Prostate gland (tissue), 2 donors: ENCODE measurements around the gene OSBPL8. TPM values are rescaled to one million over a fixed set of nuclear protein-coding genes. Genes with fewer than 3 reads are reported as not detected.

Experiments
- DNase-seq: peaks from one replicate; pipeline ENCODE4 v3.0.0-alpha.2; 2019; ENCODE audit warnings: low spot score
- H3K27ac ChIP-seq, 2 donors: fragments of 200-600 bp; sonication (generic); 2 replicates each; pipeline ENCODE4 v1.5.1; 2017 to 2019
- H3K27me3 ChIP-seq: fragments of 200-600 bp; sonication (generic); replicated peaks from 2 replicates; pipeline ENCODE4 v1.5.1; 2019; ENCODE audit not compliant: insufficient read depth
- H3K36me3 ChIP-seq, 2 donors: fragments of 200-600 bp; sonication (generic); 1 replicate in 1 of 2; 2 replicates in 1 of 2; pipeline versions ENCODE4 v1.5.1 to v1.8.1; 2017 to 2019
- H3K4me1 ChIP-seq: fragments of 200-600 bp; sonication (generic); replicated peaks from 2 replicates; pipeline ENCODE4 v1.5.1; 2019
- H3K4me3 ChIP-seq, 2 donors: fragments of 200-600 bp; sonication (generic); 2 replicates each; pipeline ENCODE4 v1.5.1; 2017 to 2019
- H3K9me3 ChIP-seq: fragments of 200-600 bp; sonication (generic); 2 replicates; pipeline ENCODE4 v1.5.1; 2017
- POLR2A ChIP-seq: fragments of 450-650 bp; IDR thresholded peaks from one replicate; pipeline ENCODE4 v1.6.1; 2016; ENCODE audit warnings: antibody characterized with exemption, mild to moderate bottlenecking
- POLR2AphosphoS5 ChIP-seq: sonication (generic); formaldehyde crosslinking; IDR thresholded peaks from one replicate; pipeline ENCODE4 v1.6.1; 2017; ENCODE audit warnings: antibody characterized with exemption
- WGBS: methylation state at CpG from one replicate; pipeline ENCODE4 v1.1.5; 2018; 5-methylcytosine and 5-hydroxymethylcytosine counted together
- intact Hi-C: fragments of 100-400 bp; cut with DNase I; formaldehyde crosslinking; loops from one replicate; pipeline ENCODE4 v1.14.2; 2022
- total RNA-seq, 2 donors: library from RNA; depleted of rRNA; stranded (reverse); fragments of >200 nt; gene quantifications; one replicate each; pipeline ENCODE4 v1.1.0, GENCODE V29; 2016
- TF ChIP-seq, protein P1 (sequence below), 4 experiments: fragments of 200-600 bp in 2 of 4; fragments of 450-650 bp in 2 of 4; sonication (generic) in 2 of 4; IDR thresholded peaks; 1 replicate in 3 of 4; 2 replicates in 1 of 4; pipeline ENCODE4 v1.5.1; 2016 to 2019; ENCODE audit warnings: antibody characterized with exemption in 4 of 4, mild to moderate bottlenecking in 2 of 4, moderate library complexity in 2 of 4

OSBPL8 gene
- total RNA-seq, 2 donors from 2014 or later: 50.6 to 54.2 TPM

DNA sequence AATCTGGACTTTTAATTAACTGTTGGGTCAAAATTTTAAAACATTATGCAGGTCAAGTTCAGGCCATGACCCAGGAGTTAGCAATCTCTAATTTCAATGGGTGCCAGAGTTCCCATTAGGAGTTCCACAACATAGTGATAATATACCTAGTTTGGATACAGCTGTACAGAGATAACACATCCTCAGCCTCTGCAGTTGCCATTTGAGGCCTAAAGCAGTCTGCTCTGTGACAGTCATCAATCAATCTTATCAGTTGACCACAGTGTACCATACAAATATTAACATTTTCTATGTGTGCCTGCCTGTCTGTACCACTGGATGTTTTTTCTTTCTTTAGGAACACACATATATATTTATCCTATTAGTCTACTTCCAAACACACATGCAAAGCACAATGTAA, 157.3 kb downstream of the OSBPL8 start:
- TF ChIP-seq, protein P1, sequence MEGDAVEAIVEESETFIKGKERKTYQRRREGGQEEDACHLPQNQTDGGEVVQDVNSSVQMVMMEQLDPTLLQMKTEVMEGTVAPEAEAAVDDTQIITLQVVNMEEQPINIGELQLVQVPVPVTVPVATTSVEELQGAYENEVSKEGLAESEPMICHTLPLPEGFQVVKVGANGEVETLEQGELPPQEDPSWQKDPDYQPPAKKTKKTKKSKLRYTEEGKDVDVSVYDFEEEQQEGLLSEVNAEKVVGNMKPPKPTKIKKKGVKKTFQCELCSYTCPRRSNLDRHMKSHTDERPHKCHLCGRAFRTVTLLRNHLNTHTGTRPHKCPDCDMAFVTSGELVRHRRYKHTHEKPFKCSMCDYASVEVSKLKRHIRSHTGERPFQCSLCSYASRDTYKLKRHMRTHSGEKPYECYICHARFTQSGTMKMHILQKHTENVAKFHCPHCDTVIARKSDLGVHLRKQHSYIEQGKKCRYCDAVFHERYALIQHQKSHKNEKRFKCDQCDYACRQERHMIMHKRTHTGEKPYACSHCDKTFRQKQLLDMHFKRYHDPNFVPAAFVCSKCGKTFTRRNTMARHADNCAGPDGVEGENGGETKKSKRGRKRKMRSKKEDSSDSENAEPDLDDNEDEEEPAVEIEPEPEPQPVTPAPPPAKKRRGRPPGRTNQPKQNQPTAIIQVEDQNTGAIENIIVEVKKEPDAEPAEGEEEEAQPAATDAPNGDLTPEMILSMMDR (IDR thresholded peaks at IDR 0.05): no peak
- TF ChIP-seq POLR2AphosphoS5: no peak
- TF ChIP-seq POLR2A: no peak
- no peak for DNase-seq
- no peaks in the 10 kb centered on the region for H3K36me3 ChIP-seq
- H3K9me3 ChIP-seq: no peaks in the 10 kb centered on the region
- no peak overlapping the region for H3K4me3 ChIP-seq
- no peak overlapping the region for H3K27ac ChIP-seq
- intact Hi-C loops: no loop called here
- no peaks in the 10 kb centered on the region for H3K4me1 ChIP-seq
- H3K27me3 ChIP-seq: no peaks in the 10 kb centered on the region

GRCh38 chr12:76400136-76400535, 159.4 kb downstream of the OSBPL8 start:
- TF ChIP-seq POLR2A: no peak
- TF ChIP-seq, protein P1 (IDR thresholded peaks at IDR 0.05): no peak
- TF ChIP-seq POLR2AphosphoS5: no peak
- 89% methylated on average over 2 of the region's 2 CpGs for WGBS
- H3K27ac ChIP-seq: no peak overlapping the region
- intact Hi-C loops: no loop called here
- H3K4me1 ChIP-seq: no peaks in the 10 kb centered on the region
- H3K36me3 ChIP-seq: no peaks in the 10 kb centered on the region
- no peaks in the 10 kb centered on the region for H3K27me3 ChIP-seq
- no peak for DNase-seq
- no peaks in the 10 kb centered on the region for H3K9me3 ChIP-seq
- no peak overlapping the region for H3K4me3 ChIP-seq

- Histone ChIP-seq H3K27me3 (no peaks in the 10 kb centered on the region), H3K27ac (no peak overlapping the region), H3K9me3 (no peaks in the 10 kb centered on the region), H3K36me3 (no peaks in the 10 kb centered on the region), H3K4me1 (no peaks in the 10 kb centered on the region), H3K4me3 (no peak overlapping the region)
- no peak for DNase-seq
- intact Hi-C loops: no loop called here
- WGBS: 90% methylated on average over 2 of the region's 2 CpGs
- TF ChIP-seq, protein P1 (IDR thresholded peaks at IDR 0.05): no peak
- TF ChIP-seq POLR2AphosphoS5 (no peak), POLR2A (no peak)
These were observed 160.5 kb downstream of the OSBPL8 start for GRCh38 chr12:76399040-76399439.

- H3K9me3 ChIP-seq: no peaks in the 10 kb centered on the region
- intact Hi-C loops: no loop called here
- TF ChIP-seq POLR2A (no peak), POLR2AphosphoS5 (no peak)
- TF ChIP-seq, protein P1 (IDR thresholded peaks at IDR 0.05): no peak
- H3K4me3 ChIP-seq: no peak overlapping the region
- no peak overlapping the region for H3K27ac ChIP-seq
- DNase-seq: no peak
- no peaks in the 10 kb centered on the region for H3K36me3 ChIP-seq
- no peaks in the 10 kb centered on the region for H3K27me3 ChIP-seq
- H3K4me1 ChIP-seq: no peaks in the 10 kb centered on the region
These were observed 161.5 kb downstream of the OSBPL8 start for GRCh38 chr12:76398106-76398505.

DNA sequence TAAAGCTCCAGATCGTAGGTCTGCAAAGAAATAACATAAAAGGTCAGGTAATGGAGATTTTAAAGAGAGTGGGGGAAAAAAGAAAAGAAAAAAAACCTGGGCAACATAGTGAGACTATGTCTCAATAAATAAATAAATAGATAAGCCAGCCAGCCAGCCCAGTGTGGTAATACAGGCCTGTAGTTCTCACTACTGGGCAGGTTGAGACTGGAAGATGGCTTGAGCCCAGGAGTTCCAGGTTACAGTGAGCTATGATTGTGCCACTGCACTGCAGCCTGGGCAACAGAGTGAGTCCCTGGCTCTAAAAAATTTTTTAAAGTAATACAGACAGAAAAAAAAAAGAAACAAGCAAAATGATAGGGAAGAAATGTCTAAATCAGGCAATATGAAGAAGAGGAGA, 168.1 kb downstream of the OSBPL8 start:
- no peaks in the 10 kb centered on the region for H3K36me3 ChIP-seq
- intact Hi-C loops: no loop called here
- no peak overlapping the region for H3K27ac ChIP-seq
- H3K4me3 ChIP-seq: no peak overlapping the region
- 82% methylated on average over 1 of the region's 1 CpG for WGBS
- H3K9me3 ChIP-seq: no peaks in the 10 kb centered on the region
- DNase-seq: no peak
- no peaks in the 10 kb centered on the region for H3K27me3 ChIP-seq
- H3K4me1 ChIP-seq: no peaks in the 10 kb centered on the region
- TF ChIP-seq POLR2AphosphoS5: no peak
- no peak for TF ChIP-seq POLR2A
- TF ChIP-seq, protein P1 (IDR thresholded peaks at IDR 0.05): no peak
